ENCODE data around the gene MAP2K4. TPM values are rescaled to one million over a fixed set of nuclear protein-coding genes. Genes with fewer than 3 reads are reported as not detected.
A peak's percentile ranks its signal among the peaks of the same experiment; 100 is the strongest.

MAP2K4 gene
- total RNA-seq, 4 donors from 2014 or later = 29.8 to 58.6 (median 30.2) TPM

- peak; percentile 8 to 42 for DNase-seq
- no peaks in the 10 kb centered on the region for H3K9me3 ChIP-seq
- in situ Hi-C loops (cut with MboI; ENCODE audit: low sequenced_read_pairs in 4 of 4) = loop anchor here in 1 of 4 donors (25.0 kb wide), 1 partner anchor 1249 kb away; the partner anchor contains the start of gene TMEM220
- no peaks in the 10 kb centered on the region for H3K27me3 ChIP-seq
- no peak for TF ChIP-seq POLR2A (IDR thresholded peaks at IDR 0.05)
- TF ChIP-seq, protein P1, sequence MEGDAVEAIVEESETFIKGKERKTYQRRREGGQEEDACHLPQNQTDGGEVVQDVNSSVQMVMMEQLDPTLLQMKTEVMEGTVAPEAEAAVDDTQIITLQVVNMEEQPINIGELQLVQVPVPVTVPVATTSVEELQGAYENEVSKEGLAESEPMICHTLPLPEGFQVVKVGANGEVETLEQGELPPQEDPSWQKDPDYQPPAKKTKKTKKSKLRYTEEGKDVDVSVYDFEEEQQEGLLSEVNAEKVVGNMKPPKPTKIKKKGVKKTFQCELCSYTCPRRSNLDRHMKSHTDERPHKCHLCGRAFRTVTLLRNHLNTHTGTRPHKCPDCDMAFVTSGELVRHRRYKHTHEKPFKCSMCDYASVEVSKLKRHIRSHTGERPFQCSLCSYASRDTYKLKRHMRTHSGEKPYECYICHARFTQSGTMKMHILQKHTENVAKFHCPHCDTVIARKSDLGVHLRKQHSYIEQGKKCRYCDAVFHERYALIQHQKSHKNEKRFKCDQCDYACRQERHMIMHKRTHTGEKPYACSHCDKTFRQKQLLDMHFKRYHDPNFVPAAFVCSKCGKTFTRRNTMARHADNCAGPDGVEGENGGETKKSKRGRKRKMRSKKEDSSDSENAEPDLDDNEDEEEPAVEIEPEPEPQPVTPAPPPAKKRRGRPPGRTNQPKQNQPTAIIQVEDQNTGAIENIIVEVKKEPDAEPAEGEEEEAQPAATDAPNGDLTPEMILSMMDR (IDR thresholded peaks at IDR 0.05 in 4 of 5, conservative IDR thresholded peaks at IDR 0.05 in 1 of 5) = no peak
- peak overlapping the region in 1 of 4 donors; percentile 34 for H3K27ac ChIP-seq
- peaks cover 0 to 57% of the 10 kb centered on the region in 2 donors for H3K36me3 ChIP-seq
- ATAC-seq = peak; percentile 60 to 82
- peak overlapping the region in 1 of 4 donors; percentile 19 for H3K4me3 ChIP-seq
- intact Hi-C loops (cut with DNase I; ENCODE audit: low total_unique reads) = no loop called here
- peaks cover 0 to 5% of the 10 kb centered on the region in 2 donors for H3K4me1 ChIP-seq
Measured at GRCh38 chr17:11986179-11986941, 34.3 kb upstream of the MAP2K4 start.

GRCh38 chr17:11986942-11987329 lies 33.7 kb upstream of the MAP2K4 start:
- Histone ChIP-seq H3K36me3 (peaks cover 0 to 59% of the 10 kb centered on the region in 2 donors), H3K4me1 (peaks cover 0 to 5% of the 10 kb centered on the region in 2 donors), H3K27ac (peak overlapping the region in 1 of 4 donors; percentile 34), H3K4me3 (peak overlapping the region in 1 of 4 donors; percentile 19), H3K27me3 (no peaks in the 10 kb centered on the region), H3K9me3 (no peaks in the 10 kb centered on the region)
- TF ChIP-seq POLR2A (IDR thresholded peaks at IDR 0.05) = no peak
- TF ChIP-seq, protein P1 (IDR thresholded peaks at IDR 0.05 in 4 of 5, conservative IDR thresholded peaks at IDR 0.05 in 1 of 5) = peak; percentile 28 to 55 (median 35)
- intact Hi-C loops (cut with DNase I; ENCODE audit: low total_unique reads) = no loop called here
- ATAC-seq = peak; percentile 54 to 64
- in situ Hi-C loops (cut with MboI; ENCODE audit: low sequenced_read_pairs in 4 of 4) = loop anchor here in 1 of 4 donors (25.0 kb wide), 1 partner anchor 1250 kb away; the partner anchor contains the start of gene TMEM220
- DNase-seq = no peak

DNA sequence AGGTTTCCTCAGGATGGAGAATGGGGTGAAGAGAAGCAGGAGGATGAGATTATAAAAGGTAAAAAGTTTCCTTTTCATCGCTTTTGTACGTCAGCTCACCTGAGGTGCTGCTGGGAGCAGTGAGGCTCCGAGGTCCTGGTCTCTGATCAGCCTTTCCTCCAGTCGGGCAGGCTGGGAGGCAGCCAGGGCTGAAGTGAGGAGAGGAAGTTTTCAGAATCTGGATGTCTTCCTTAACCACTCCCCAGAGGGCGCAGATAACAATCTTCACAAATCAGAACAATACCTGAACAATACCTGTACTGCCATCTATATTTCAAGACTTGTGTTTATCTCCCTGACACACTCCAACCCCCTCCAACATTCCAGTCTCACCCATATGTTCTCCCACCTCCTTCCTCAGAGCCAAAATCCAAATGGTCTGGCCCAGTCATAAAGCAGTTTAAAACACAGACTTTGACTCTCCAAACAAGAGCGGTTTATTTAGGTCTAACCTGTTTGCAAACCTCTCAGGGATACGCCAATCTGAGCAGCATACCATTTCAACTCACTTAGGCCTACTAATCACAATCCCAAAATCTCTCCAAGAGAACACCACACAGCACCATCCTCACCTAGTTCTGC lies 30.2 kb upstream of the MAP2K4 start:
- intact Hi-C loops (cut with DNase I; ENCODE audit: low total_unique reads) = loop anchor here (10.0 kb wide), 1 partner anchor 1024 kb away; the partner anchor contains the start of gene ELAC2
- peaks cover 0 to 40% of the 10 kb centered on the region in 2 donors for H3K36me3 ChIP-seq
- ATAC-seq = no peak
- H3K27ac ChIP-seq = no peak overlapping the region
- H3K27me3 ChIP-seq = no peaks in the 10 kb centered on the region
- H3K9me3 ChIP-seq = no peaks in the 10 kb centered on the region
- in situ Hi-C loops (cut with MboI; ENCODE audit: low sequenced_read_pairs in 4 of 4) = loop anchor here in 1 of 4 donors (25.0 kb wide), 1 partner anchor 1253 kb away; the partner anchor contains the start of gene TMEM220
- H3K4me3 ChIP-seq = no peak overlapping the region
- no peak for DNase-seq
- H3K4me1 ChIP-seq = peaks cover 0 to 5% of the 10 kb centered on the region in 2 donors
- TF ChIP-seq, protein P1 (IDR thresholded peaks at IDR 0.05 in 4 of 5, conservative IDR thresholded peaks at IDR 0.05 in 1 of 5) = no peak
- no peak for TF ChIP-seq POLR2A (IDR thresholded peaks at IDR 0.05)

GRCh38 chr17:11991461-11991860 lies 29.2 kb upstream of the MAP2K4 start:
- Histone ChIP-seq H3K4me3 (no peak overlapping the region), H3K27me3 (no peaks in the 10 kb centered on the region), H3K9me3 (no peaks in the 10 kb centered on the region), H3K4me1 (peaks cover 7 to 11% of the 10 kb centered on the region in 2 donors), H3K36me3 (peaks cover 0 to 40% of the 10 kb centered on the region in 2 donors), H3K27ac (no peak overlapping the region)
- ATAC-seq (no peak), DNase-seq (no peak)
- intact Hi-C loops (cut with DNase I; ENCODE audit: low total_unique reads) = loop anchor here (10.0 kb wide), 1 partner anchor 1023 kb away; the partner anchor contains the start of gene ELAC2
- in situ Hi-C loops (cut with MboI; ENCODE audit: low sequenced_read_pairs in 4 of 4) = loop anchor here in 1 of 4 donors (25.0 kb wide), 1 partner anchor 1254 kb away; the partner anchor contains the start of gene TMEM220
- TF ChIP-seq, protein P1 (IDR thresholded peaks at IDR 0.05 in 4 of 5, conservative IDR thresholded peaks at IDR 0.05 in 1 of 5) = no peak
- no peak for TF ChIP-seq POLR2A (IDR thresholded peaks at IDR 0.05)
